ENCODE measurements around the gene CCDC87.
"Not testable (repeated sequence)": the region's sequence is repeated elsewhere in the genome, so short reads cannot be mapped to it uniquely, and the experiment has no call there.

The CCDC87 gene

DNA sequence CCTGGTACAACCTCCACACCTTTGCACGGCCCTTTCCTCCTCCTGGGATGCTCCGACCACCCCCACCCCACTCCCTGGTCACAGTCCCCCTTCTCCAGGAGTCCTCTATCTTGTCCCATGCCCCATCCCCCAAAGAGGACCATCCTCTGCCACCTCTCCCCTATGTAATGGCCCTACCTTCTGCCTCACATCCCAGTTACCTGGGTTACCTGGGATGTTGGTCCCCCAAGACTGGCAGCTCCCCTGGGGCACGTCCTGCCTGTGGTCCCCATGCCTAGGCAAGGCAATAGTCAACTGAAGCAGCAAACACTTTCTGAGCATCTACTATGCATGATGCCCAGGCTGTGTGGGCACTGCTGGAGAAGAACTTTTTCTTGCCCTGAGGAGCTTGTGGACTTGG, 37.4 kb downstream of the CCDC87 start:
- no peak for DNase-seq (ENCODE audit: low read depth, low spot score)

GRCh38 chr11:66554602-66555001, 38.3 kb downstream of the CCDC87 start:
- DNase-seq (ENCODE audit: low read depth, low spot score) = no peak

DNA sequence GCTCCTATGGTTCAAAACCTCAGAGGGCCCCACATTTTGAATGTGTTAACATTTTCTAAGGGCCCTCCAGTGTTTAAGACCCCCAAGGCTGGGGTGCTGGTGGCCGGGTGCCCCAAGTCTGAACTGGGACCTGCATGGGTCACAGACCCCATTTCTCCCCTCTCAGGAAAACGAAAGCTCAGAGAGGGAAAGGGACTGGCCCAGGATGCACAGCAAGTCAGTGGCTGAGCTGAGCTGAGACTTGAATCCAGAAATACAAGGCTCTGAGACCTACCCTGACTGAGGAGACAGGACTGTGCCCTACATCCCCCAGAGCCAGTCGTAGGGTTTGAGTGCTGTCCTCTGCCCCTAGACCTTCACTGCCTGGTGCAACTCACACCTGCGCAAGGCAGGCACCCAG, 42.0 kb downstream of the CCDC87 start:
- DNase-seq (ENCODE audit: low read depth, low spot score) = no peak

DNA sequence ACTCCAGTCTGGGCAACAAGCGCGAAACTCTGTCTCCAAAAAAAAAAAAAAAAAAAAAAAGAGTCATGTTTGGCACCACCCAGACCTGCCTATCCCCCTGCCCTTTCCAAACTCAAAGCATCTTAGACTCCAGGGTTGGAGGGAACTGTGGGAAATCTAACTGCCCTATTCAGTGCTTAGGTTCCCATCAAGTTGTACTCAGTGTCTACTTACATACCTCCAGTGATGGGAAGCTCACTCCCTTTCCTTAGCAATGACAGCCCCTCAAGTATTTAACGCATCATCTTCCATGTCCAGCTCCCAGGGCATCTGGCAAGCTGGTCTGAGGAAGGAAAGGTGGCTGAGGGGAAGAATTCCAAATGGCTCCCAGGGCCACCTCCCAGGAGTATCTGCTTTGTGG, 43.2 kb downstream of the CCDC87 start:
- no peak for DNase-seq (ENCODE audit: low read depth, low spot score)

DNA sequence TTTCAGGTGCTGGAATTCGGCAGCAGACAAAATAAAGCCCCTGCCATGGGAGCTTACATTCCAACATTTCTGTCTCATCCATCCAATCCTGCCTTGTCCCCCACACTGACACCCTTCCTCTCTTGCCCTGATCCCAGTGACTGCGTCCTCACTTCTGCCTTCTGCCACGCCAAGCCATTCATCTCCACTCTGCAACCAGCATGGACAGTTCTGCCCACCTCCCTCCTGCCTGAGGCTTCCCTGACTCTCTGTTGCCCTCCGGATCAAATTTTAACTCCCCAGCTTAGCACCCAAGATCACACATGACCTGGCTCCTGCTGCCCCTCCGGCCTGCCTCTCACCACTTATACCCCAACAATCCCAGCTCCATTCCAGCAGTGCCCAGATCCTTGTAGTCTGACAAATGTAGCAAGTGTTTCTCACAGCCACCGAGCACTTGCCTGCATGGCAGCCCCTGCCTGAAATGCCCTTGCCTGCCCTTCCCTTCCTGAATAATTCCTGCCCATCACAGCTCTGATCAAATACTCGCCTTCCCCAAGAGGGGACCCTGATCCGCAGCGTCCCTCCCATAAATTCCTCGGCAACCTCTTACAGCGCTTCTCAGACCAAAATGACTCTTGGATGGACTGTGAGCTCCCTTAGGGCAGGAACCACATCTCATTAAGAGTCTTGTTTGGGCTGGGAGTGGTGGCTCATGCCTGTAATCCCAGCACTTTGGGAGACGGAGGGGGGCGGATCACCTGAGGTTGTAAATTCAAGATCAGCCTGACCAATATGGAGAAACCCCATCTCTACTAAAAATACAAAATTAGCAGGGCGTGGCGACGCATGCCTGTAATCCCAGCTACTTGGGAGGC, 43.9 kb downstream of the CCDC87 start:
- no peak for DNase-seq (ENCODE audit: low read depth, low spot score)

DNA sequence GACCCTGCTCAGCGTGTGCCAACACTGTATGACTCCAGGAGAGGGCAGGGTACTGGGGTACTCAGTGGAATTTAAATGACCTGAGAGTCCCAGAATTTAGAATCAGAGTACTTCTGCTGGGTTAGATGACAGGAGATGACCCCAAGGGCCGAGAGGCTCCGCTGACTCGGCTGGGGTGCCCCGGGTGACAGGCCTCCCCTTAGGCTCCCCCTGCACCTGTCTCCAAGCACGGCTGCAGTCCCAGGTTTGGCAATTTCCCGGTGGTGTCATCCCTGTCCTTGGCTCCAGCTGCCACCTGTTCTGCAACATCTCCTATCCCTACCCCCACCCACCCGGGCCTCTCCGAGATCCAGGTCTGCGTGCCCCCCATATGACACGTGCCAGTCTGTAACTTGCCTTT, 44.8 kb downstream of the CCDC87 start:
- DNase-seq (ENCODE audit: low read depth, low spot score) = no peak

GRCh38 chr11:66547662-66548009, 45.2 kb downstream of the CCDC87 start:
- no peak for DNase-seq (ENCODE audit: low read depth, low spot score)

DNA sequence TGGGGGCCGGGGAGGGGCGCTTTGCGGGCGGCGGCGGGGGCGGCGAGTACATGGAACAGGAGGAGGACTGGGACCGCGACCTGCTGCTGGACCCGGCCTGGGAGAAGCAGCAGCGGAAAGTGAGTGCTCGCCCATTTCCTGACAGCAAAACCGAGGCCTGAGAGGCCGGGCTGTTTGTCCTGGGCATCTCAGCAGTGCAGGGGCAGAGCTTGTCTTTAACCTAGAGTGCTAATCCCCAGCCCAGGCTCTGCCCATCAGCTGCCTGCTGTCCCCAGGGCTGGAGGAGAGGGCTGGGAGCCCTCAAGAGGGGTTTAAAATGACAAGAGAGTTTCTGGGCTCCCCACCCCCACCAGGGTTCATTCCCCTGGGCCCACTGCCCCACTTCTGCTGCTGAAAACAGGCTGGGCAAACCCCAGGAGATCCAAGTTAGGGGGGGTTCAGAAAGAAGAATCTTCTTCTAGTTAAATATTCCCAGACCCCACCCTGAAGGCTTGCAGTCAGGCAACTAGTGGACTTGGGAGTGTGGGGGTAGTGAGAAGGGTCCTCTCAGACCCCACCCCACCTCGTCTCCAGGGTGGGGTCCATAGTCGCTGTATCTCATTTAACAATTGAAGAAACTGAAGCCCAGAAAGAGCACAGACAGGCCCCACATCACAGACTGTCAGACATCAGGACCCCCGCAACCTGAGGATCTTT, 45.7 kb downstream of the CCDC87 start:
- DNase-seq (ENCODE audit: low read depth, low spot score) = no peak

DNA sequence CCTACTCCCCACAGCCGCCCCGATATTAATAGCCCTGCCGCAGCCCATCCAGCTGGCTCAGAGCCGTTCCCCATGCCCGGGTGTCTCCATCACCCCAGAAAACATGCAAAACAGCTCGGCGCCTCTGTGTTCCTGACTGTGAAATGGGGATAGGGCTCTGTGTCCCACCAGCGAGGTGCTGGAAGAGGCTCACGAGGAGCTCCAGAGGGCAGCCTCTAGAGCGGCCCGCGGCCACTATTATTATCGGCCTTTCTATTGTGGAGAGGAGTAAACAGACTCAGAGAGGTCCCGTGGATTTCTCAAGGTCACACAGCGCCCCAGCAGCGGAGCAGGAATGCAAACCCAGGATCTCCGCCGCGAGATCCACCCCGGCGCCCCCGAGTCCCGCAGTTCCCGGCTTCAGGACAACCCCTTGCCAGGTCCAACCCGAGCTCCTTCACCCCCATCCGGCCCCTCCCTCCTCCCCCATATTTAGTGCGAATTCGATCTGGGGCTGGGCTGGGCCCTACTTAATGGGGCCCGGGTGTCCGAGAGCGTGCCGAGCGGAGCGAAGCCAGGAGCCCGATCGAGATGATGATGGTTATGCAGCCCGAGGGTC, 46.4 kb downstream of the CCDC87 start, which contains the start of gene ACTN3:
Gene ACTN3 (plus strand): TSS at position 536 of the 598 bp plus-strand sequence. CDS start 35 bp downstream, at position 571.
- DNase-seq (ENCODE audit: low read depth, low spot score) = no peak

DNA sequence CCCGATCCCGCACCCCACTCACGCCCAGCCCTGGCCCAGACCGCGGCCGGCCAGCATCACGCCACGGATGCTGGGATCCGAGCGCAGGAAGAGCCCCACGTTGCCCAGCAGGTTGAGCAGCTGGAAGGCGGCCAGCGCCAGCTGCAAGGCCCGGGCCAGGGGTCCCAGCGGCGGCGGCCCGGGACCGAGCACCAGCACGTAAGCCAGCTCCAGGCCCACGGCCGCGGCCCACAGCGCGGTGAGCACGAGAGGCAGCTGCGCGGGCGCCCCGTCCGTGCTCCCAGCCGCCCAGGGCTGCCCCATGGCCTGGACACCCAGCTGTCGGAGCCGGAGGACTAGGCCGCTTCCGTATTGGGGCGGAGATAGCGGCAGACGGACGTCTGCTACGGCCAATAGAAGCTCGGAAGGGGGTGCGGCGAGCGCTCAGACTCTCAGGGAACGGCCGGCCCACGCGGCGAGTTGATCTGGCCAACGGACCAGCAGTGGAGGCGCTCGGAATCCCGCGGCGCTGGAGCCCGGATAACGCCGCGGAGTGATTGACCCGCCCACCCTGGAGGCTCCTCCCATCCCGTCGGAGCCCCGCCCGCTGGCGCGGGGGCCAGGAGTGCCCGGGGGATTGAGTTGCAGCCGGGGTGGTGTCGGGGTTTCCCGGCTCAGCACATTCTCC, 47.0 kb downstream of the CCDC87 start, which contains the start of gene ZDHHC24:
Gene ZDHHC24 (minus strand): TSS at position 348 of the 667 bp plus-strand sequence. CDS start 45 bp downstream, at position 303.
- peak; percentile 88 for DNase-seq (ENCODE audit: low read depth, low spot score)

DNA sequence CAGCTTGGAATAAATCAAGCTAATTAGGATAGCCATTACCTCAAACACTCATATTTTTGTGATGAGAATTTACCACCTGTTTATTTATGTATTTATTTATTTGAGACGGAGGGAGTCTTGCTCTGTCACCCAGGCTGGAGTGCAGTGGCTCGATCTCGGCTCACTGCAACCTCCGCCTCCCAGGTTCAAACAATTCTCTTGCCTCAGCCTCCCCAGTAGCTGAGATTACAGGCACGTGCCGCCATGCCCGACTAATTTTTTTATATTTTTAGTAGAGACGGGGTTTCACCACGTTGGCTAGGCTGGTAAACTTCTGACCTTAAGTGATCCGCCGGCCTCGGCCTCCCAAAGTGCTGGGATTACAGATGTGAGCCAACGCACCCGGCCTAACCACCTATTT, 47.9 kb downstream of the CCDC87 start:
- not testable (repeated sequence) for DNase-seq (ENCODE audit: low read depth, low spot score)

DNA sequence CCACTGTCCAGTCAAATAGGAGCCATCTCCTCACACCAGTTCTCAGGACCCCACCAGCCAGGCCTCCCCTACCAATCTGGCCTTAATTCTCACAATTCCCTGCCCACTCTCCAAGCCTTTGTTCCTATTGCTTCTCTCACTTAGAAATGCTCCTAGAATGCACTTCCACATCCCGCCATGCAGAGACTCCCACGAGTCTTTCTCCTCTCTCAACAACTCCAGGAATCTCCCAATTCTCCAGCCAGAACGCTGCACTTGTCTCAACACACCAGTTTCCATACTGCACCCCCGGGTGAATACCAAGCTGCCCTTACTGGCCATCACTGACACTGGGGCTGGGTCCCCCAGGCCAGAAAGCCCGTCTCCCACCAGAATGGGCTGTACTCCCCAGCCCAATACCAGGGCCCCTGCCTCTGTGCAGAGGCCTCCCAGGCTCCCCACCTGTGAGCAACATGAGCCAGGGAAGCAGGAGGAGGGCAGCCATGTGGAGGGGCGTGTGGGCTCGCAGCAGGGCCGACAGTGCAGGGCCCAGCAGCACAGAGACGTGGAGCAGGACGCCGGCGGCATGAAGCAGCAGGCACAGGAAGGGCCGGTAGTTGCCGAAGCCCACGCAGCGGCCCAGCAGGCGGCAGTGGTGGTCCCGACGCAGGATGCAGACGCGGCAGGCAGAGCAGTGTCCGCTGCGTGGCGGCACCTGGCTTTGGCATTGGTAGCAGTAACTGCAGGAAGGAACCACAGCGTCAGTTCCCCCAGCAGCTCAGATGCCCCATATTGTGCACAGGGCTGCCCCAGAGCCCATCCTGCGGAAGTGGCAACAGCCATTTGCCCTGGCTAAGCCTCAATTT, 49.4 kb downstream of the CCDC87 start:
- no peak for DNase-seq (ENCODE audit: low read depth, low spot score)

- DNase-seq (ENCODE audit: low read depth, low spot score) = no peak
Measured at GRCh38 chr11:66542362-66542761, 50.5 kb downstream of the CCDC87 start.

GRCh38 chr11:66541892-66542291, 51.0 kb downstream of the CCDC87 start:
- no peak for DNase-seq (ENCODE audit: low read depth, low spot score)

DNA sequence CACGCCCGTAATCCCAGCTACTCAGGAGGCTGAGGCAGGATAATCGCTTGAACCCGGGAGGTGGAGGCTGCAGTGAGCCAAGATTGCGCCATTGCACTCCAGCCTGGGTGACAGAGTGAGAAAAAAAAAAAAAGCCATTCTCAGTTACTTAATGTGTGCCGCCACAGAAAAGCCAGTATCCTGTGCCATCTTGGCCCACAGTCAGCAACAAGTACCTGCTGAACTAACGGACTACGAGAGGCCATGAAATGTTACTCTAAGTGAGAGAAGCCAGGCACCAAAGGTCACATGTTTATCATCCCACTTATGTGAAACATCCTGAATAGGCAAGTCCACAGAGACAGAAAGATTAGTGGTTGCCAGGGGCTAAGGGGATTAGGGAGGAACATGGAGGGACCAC, 52.3 kb downstream of the CCDC87 start:
- not testable (repeated sequence) for DNase-seq (ENCODE audit: low read depth, low spot score)
